Uterus (tissue), 2 donors: ENCODE results near the gene MADD.

Source experiments
- POLR2A ChIP-seq, 2 donors: fragments of 450-650 bp; IDR thresholded peaks; one replicate each; pipeline ENCODE4 v1.6.1; 2016; ENCODE audit warnings: antibody characterized with exemption in 2 of 2, mild to moderate bottlenecking in 1 of 2, moderate library complexity in 1 of 2
- TF ChIP-seq, protein P1 (sequence below), 4 experiments: fragments of 200-600 bp in 2 of 4; fragments of 450-650 bp in 2 of 4; sonication (generic) in 2 of 4; IDR thresholded peaks; one replicate each; pipeline ENCODE4 v1.5.1; 2016 to 2019; ENCODE audit warnings: antibody characterized with exemption in 4 of 4, mild to moderate bottlenecking in 2 of 4, moderate library complexity in 1 of 4

DNA sequence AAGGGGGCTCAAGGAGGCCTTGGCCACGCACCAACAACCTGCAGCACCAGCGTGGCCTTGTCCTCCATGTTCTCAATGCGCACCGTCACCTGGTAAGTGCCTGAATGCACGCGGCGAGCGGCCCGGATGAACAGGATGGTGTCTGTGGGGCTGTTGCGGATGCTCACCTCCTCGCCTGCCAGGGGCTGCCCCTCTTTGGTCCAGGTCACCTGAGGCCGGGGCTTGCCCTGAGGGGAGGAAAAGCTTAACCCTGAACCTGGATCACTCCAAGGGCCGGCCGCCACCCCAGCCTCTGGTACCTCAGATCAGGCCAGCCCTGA is 63.6 kb downstream of the MADD start:
- TF ChIP-seq, protein P1, sequence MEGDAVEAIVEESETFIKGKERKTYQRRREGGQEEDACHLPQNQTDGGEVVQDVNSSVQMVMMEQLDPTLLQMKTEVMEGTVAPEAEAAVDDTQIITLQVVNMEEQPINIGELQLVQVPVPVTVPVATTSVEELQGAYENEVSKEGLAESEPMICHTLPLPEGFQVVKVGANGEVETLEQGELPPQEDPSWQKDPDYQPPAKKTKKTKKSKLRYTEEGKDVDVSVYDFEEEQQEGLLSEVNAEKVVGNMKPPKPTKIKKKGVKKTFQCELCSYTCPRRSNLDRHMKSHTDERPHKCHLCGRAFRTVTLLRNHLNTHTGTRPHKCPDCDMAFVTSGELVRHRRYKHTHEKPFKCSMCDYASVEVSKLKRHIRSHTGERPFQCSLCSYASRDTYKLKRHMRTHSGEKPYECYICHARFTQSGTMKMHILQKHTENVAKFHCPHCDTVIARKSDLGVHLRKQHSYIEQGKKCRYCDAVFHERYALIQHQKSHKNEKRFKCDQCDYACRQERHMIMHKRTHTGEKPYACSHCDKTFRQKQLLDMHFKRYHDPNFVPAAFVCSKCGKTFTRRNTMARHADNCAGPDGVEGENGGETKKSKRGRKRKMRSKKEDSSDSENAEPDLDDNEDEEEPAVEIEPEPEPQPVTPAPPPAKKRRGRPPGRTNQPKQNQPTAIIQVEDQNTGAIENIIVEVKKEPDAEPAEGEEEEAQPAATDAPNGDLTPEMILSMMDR (IDR thresholded peaks at IDR 0.05): no peak
- no peak for TF ChIP-seq POLR2A (IDR thresholded peaks at IDR 0.05)
